ENCODE measurements around the gene GRWD1.
A peak's percentile ranks its signal among the peaks of the same experiment; 100 is the strongest.

- no peak for TF ChIP-seq POLR2A (IDR thresholded peaks at IDR 0.05; ENCODE audit: borderline replicate concordance, extremely low read depth, insufficient read depth, insufficient read length)
- TF ChIP-seq, protein P1, sequence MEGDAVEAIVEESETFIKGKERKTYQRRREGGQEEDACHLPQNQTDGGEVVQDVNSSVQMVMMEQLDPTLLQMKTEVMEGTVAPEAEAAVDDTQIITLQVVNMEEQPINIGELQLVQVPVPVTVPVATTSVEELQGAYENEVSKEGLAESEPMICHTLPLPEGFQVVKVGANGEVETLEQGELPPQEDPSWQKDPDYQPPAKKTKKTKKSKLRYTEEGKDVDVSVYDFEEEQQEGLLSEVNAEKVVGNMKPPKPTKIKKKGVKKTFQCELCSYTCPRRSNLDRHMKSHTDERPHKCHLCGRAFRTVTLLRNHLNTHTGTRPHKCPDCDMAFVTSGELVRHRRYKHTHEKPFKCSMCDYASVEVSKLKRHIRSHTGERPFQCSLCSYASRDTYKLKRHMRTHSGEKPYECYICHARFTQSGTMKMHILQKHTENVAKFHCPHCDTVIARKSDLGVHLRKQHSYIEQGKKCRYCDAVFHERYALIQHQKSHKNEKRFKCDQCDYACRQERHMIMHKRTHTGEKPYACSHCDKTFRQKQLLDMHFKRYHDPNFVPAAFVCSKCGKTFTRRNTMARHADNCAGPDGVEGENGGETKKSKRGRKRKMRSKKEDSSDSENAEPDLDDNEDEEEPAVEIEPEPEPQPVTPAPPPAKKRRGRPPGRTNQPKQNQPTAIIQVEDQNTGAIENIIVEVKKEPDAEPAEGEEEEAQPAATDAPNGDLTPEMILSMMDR (IDR thresholded peaks at IDR 0.05 in 2 of 3, conservative IDR thresholded peaks at IDR 0.05 in 1 of 3; ENCODE audit: borderline replicate concordance in 1 of 3, insufficient read depth in 1 of 3, low read depth in 2 of 3, low read length in 2 of 3): peak; percentile 56 to 74 (median 70); a peak in 5 of 6 replicates
- no peak; the same call in 1 of the 2 replicates for TF ChIP-seq CEBPB (IDR thresholded peaks at IDR 0.05; ENCODE audit: low read depth)
- no peak for TF ChIP-seq JUND (IDR thresholded peaks at IDR 0.05)
- no peak for TF ChIP-seq YY1 (IDR thresholded peaks at IDR 0.05; ENCODE audit: extremely low read depth, insufficient replicate concordance, low read depth, low read length)
- no peak for TF ChIP-seq POLR2AphosphoS5 (IDR thresholded peaks at IDR 0.05; ENCODE audit: low read depth, low read length)
These were observed 552 bp upstream of the GRWD1 start for GRCh38 chr19:48445256-48445605.
